H9 (cell line): Measurements from ENCODE around the gene KCNAB3. TPM values are rescaled to one million over a fixed set of nuclear protein-coding genes. Genes with fewer than 3 reads are reported as not detected.
A peak's percentile ranks its signal among the peaks of the same experiment; 100 is the strongest.

Source experiments
- DNase-seq: peaks from one replicate; pipeline ENCODE4 v3.0.0-alpha.2; 2017
- H2AFZ ChIP-seq: one replicate; pipeline ENCODE4 v1.6.1; 2013; ENCODE audit warnings: mild to moderate bottlenecking, low read length, control low read depth, moderate library complexity
- H2AK5ac ChIP-seq: 2 replicates; pipeline ENCODE4 v1.6.1; 2013; ENCODE audit warnings: low read length, control low read depth, mixed read lengths; ENCODE audit not compliant: insufficient read length
- H2BK120ac ChIP-seq: one replicate; pipeline ENCODE4 v1.6.1; 2013; ENCODE audit warnings: low read depth, mild to moderate bottlenecking, low read length, control low read depth, inconsistent platforms; ENCODE audit not compliant: poor library complexity, severe bottlenecking
- H2BK12ac ChIP-seq: 2 replicates; pipeline ENCODE4 v1.6.1; 2013; ENCODE audit warnings: low read length, control low read depth, mixed read lengths, low read depth; ENCODE audit not compliant: insufficient read length
- H2BK15ac ChIP-seq: 2 replicates; pipeline ENCODE4 v1.6.1; 2013; ENCODE audit warnings: low read depth, low read length, control low read depth
- H2BK20ac ChIP-seq: one replicate; pipeline ENCODE4 v1.6.1; 2013; ENCODE audit warnings: low read depth, mild to moderate bottlenecking, low read length, control low read depth, inconsistent platforms; ENCODE audit not compliant: poor library complexity, severe bottlenecking
- H2BK5ac ChIP-seq: 2 replicates; pipeline ENCODE4 v1.6.1; 2013; ENCODE audit warnings: low read length, control low read depth, mixed read lengths; ENCODE audit not compliant: insufficient read length
- H3K14ac ChIP-seq: 2 replicates; pipeline ENCODE4 v1.6.1; 2013; ENCODE audit warnings: low read length, control low read depth; ENCODE audit not compliant: insufficient read depth
- H3K18ac ChIP-seq: 2 replicates; pipeline ENCODE4 v1.6.1; 2013; ENCODE audit warnings: low read depth, mild to moderate bottlenecking, mixed read lengths, low read length, control low read depth; ENCODE audit not compliant: insufficient read length
- H3K23ac ChIP-seq: 2 replicates; pipeline ENCODE4 v1.6.1; 2013; ENCODE audit warnings: low read length, control low read depth, mixed read lengths, low read depth; ENCODE audit not compliant: insufficient read length
- H3K23me2 ChIP-seq: 2 replicates; pipeline ENCODE4 v1.6.1; 2013; ENCODE audit warnings: low read depth, mild to moderate bottlenecking, mixed read lengths, low read length, control low read depth; ENCODE audit not compliant: insufficient read length, poor library complexity, severe bottlenecking
- H3K27ac ChIP-seq: 2 replicates; pipeline ENCODE4 v1.5.1; 2013; ENCODE audit warnings: low read length, control low read depth, mixed read lengths, low read depth; ENCODE audit not compliant: insufficient read length
- H3K27me3 ChIP-seq: 2 replicates; pipeline ENCODE4 v1.6.1; 2013; ENCODE audit warnings: low read length, control low read depth, inconsistent platforms; ENCODE audit not compliant: insufficient read depth
- H3K4ac ChIP-seq: 2 replicates; pipeline ENCODE4 v1.6.1; 2013; ENCODE audit warnings: low read depth, mild to moderate bottlenecking, control low read depth, inconsistent platforms, low read length, moderate library complexity
- H3K4me1 ChIP-seq: 2 replicates; pipeline ENCODE4 v1.6.1; 2013; ENCODE audit warnings: low read length, control low read depth, inconsistent platforms; ENCODE audit not compliant: insufficient read depth
- H3K4me2 ChIP-seq: 2 replicates; pipeline ENCODE4 v1.6.1; 2013; ENCODE audit warnings: low read length, control low read depth, mixed read lengths; ENCODE audit not compliant: insufficient read length, insufficient read depth
- H3K56ac ChIP-seq: 2 replicates; pipeline ENCODE4 v1.6.1; 2013; ENCODE audit warnings: low read depth, mild to moderate bottlenecking, mixed read lengths, low read length, control low read depth; ENCODE audit not compliant: insufficient read length
- H3K79me1 ChIP-seq: 2 replicates; pipeline ENCODE4 v1.6.1; 2013; ENCODE audit warnings: low read depth, mild to moderate bottlenecking, moderate library complexity, low read length, control low read depth, inconsistent platforms; ENCODE audit not compliant: insufficient read depth, poor library complexity, severe bottlenecking
- H3K79me2 ChIP-seq: 2 replicates; pipeline ENCODE4 v1.6.1; 2013; ENCODE audit warnings: low read length, control low read depth, inconsistent platforms; ENCODE audit not compliant: insufficient read depth
- H3K9ac ChIP-seq: 2 replicates; pipeline ENCODE4 v1.6.1; 2013; ENCODE audit warnings: low read length, control low read depth, mixed read lengths; ENCODE audit not compliant: insufficient read length; ENCODE audit errors: extremely low read depth
- H3K9me3 ChIP-seq: one replicate; pipeline ENCODE4 v1.6.1; 2013; ENCODE audit warnings: low read depth, low read length, inconsistent platforms; ENCODE audit not compliant: control insufficient read depth
- H3T11ph ChIP-seq: one replicate; pipeline ENCODE4 v1.6.1; 2013; ENCODE audit warnings: mild to moderate bottlenecking, low read length, control low read depth, inconsistent platforms
- H4K20me1 ChIP-seq: one replicate; pipeline ENCODE4 v1.6.1; 2013; ENCODE audit not compliant: control insufficient read depth, insufficient read length, insufficient read depth
- H4K5ac ChIP-seq: 2 replicates; pipeline ENCODE4 v1.6.1; 2013; ENCODE audit warnings: low read depth, mild to moderate bottlenecking, mixed read lengths, low read length, control low read depth; ENCODE audit not compliant: insufficient read length
- H4K8ac ChIP-seq: replicated peaks from 2 replicates; pipeline ENCODE4 v1.6.1; 2013; ENCODE audit warnings: low read length, control low read depth, mixed read lengths, low read depth; ENCODE audit not compliant: insufficient read length
- H4K91ac ChIP-seq: 2 replicates; pipeline ENCODE4 v1.6.1; 2013; ENCODE audit warnings: low read depth, mild to moderate bottlenecking, moderate library complexity, mixed read lengths, low read length, control low read depth; ENCODE audit not compliant: insufficient read length
- H3K27ac Mint-ChIP-seq, 3 experiments: 2 replicates in 2 of 3; 3 replicates in 1 of 3; pipeline ENCODE4 v1.8.0; 2020 to 2021; ENCODE audit warnings: mixed read lengths in 3 of 3, mild to moderate bottlenecking in 1 of 3, moderate library complexity in 1 of 3
- H3K27me3 Mint-ChIP-seq: 2 replicates; pipeline ENCODE4 v1.8.0; 2021; ENCODE audit warnings: low read depth, mild to moderate bottlenecking, moderate library complexity, mixed read lengths
- H3K36me3 Mint-ChIP-seq, 3 experiments: 2 replicates in 2 of 3; 3 replicates in 1 of 3; pipeline ENCODE4 v1.8.0; 2020 to 2021; ENCODE audit warnings: low read depth in 3 of 3, mixed read lengths in 3 of 3; ENCODE audit not compliant: insufficient read depth in 1 of 3
- H3K4me1 Mint-ChIP-seq, 2 experiments: 2 replicates each; pipeline ENCODE4 v1.8.0; 2020; ENCODE audit warnings: mixed read lengths in 2 of 2
- H3K4me3 Mint-ChIP-seq, 2 experiments: 2 replicates in 1 of 2; 3 replicates in 1 of 2; pipeline ENCODE4 v1.8.0; 2020 to 2021; ENCODE audit warnings: mild to moderate bottlenecking in 2 of 2, mixed read lengths in 2 of 2, moderate library complexity in 1 of 2
- H3K9me3 Mint-ChIP-seq, 2 experiments: 2 replicates in 1 of 2; 3 replicates in 1 of 2; pipeline ENCODE4 v1.8.0; 2020; ENCODE audit warnings: mild to moderate bottlenecking in 2 of 2, mixed read lengths in 2 of 2, moderate library complexity in 1 of 2
- whole genome bisulfite sequencing: extraction: QIAGEN DNeasy Blood & Tissue Kit; methylation state at CpG from one replicate; pipeline ENCODE4 v1.1.7; 2013; ENCODE audit warnings: missing lambda C conversion rate, low lambda C conversion rate, mixed read lengths; ENCODE audit not compliant: insufficient read length; ENCODE audit errors: extremely low coverage; 5-methylcytosine and 5-hydroxymethylcytosine counted together
- total RNA-seq: library from RNA; stranded (reverse); gene quantifications from 2 replicates; pipeline ENCODE4 v1.2.1, GENCODE V29; 2021
- TF ChIP-seq, protein P1 (sequence below): fragments of 200-600 bp; sonication (generic); conservative IDR thresholded peaks from 3 replicates; pipeline ENCODE4 v1.8.0; 2021; ENCODE audit warnings: antibody characterized with exemption, mild to moderate bottlenecking

KCNAB3 gene
- total RNA-seq, 1 experiment from 2014 or later: 6.4 TPM

DNA sequence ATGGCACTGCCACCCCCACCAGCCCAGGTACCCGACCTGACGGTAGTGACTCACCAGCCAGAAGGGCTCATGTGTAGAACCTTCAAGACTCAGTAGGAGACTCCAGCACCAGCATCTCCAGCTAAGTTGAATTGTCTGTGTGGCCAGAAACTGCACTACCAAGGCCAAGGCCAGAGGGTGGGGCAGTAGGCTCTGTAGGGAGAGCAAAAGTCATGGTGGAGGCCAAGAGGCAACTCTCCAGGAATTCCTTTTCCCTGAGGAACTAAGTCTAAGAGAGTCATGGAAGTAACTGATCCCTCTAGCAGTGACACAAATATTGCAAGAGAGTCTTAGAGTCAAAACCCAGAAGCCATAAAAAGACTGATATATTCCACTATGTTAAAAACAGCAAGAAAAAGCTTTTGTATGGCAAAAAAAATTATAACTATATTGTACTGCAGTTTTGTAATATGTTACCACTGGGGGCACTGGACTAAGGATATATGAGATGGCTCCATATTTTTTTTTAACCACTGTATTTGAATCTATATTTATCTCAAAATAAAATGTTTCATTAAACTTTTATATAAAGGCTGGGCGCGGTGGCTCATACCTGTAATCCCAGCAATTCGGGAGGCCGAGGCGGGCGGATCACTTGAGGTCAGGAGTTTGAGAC lies 42.6 kb upstream of the KCNAB3 start:
- H3K9ac ChIP-seq: no peak overlapping the region
- H4K20me1 ChIP-seq: no peaks in the 10 kb centered on the region
- no CpG with 5 or more reads among the region's 8 CpGs for WGBS
- H2BK120ac ChIP-seq: no peak overlapping the region
- no peak overlapping the region for H2BK5ac ChIP-seq
- no peak overlapping the region for H4K91ac ChIP-seq
- H2BK15ac ChIP-seq: no peak overlapping the region
- H3K4me1 ChIP-seq: no peaks in the 10 kb centered on the region
- H3K9me3 ChIP-seq: no peaks in the 10 kb centered on the region
- Mint-ChIP-seq H3K36me3 (no peaks in the 10 kb centered on the region; a peak in 2 of 7 replicates), H3K27me3 (peaks cover 15% of the 10 kb centered on the region), H3K4me1 (0 out of 4 replicates have a peak, but pooled peaks cover 0 to 3% of the 10 kb centered on the region in 2 experiments), H3K9me3 (peaks cover 12 to 16% of the 10 kb centered on the region in 2 experiments), H3K4me3 (no peak overlapping the region), H3K27ac (no peak overlapping the region)
- no peak overlapping the region for H3K14ac ChIP-seq
- H4K8ac ChIP-seq: no peak overlapping the region
- no peak overlapping the region for H3K4ac ChIP-seq
- no peaks in the 10 kb centered on the region for H3K79me1 ChIP-seq
- no peaks in the 10 kb centered on the region for H3K27me3 ChIP-seq
- no peak overlapping the region for H3T11ph ChIP-seq
- H2AFZ ChIP-seq: no peak overlapping the region
- H2AK5ac ChIP-seq: no peak overlapping the region
- H2BK12ac ChIP-seq: no peak overlapping the region
- no peak overlapping the region for H3K18ac ChIP-seq
- H2BK20ac ChIP-seq: no peak overlapping the region
- no peak overlapping the region for H3K27ac ChIP-seq
- H3K79me2 ChIP-seq: no peaks in the 10 kb centered on the region
- peak; percentile 24 for DNase-seq
- H3K56ac ChIP-seq: no peak overlapping the region
- TF ChIP-seq, protein P1, sequence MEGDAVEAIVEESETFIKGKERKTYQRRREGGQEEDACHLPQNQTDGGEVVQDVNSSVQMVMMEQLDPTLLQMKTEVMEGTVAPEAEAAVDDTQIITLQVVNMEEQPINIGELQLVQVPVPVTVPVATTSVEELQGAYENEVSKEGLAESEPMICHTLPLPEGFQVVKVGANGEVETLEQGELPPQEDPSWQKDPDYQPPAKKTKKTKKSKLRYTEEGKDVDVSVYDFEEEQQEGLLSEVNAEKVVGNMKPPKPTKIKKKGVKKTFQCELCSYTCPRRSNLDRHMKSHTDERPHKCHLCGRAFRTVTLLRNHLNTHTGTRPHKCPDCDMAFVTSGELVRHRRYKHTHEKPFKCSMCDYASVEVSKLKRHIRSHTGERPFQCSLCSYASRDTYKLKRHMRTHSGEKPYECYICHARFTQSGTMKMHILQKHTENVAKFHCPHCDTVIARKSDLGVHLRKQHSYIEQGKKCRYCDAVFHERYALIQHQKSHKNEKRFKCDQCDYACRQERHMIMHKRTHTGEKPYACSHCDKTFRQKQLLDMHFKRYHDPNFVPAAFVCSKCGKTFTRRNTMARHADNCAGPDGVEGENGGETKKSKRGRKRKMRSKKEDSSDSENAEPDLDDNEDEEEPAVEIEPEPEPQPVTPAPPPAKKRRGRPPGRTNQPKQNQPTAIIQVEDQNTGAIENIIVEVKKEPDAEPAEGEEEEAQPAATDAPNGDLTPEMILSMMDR: no peak; the same call in 2 of the 3 replicates
- no peak overlapping the region for H3K4me2 ChIP-seq
- no peak overlapping the region for H4K5ac ChIP-seq
- H3K23ac ChIP-seq: no peak overlapping the region
- H3K23me2 ChIP-seq: no peaks in the 10 kb centered on the region
